Mesenteric fat pad (tissue), 1 donor: ENCODE measurements around the gene ERVH48-1. TPM values are rescaled to one million over a fixed set of nuclear protein-coding genes. Genes with fewer than 3 reads are reported as not detected.
"Not testable (repeated sequence)": the region's sequence is repeated elsewhere in the genome, so short reads cannot be mapped to it uniquely, and the experiment has no call there.

Source experiments
- DNase-seq: peaks from one replicate; pipeline ENCODE4 v3.0.0-alpha.2; 2020; ENCODE audit warnings: low spot score
- microRNA-seq: library from miRNA; unstranded; fragments of <30 nt; microRNA quantifications from one replicate; pipeline ENCODE4 v1.2.0, GENCODE V29; 2020; ENCODE audit warnings: borderline number of aligned reads
- total RNA-seq: library from RNA; stranded (reverse); fragmentation: NEBNext Ultra II Directional; extraction: Animal tissue kit (Norgen Biotek cat#: 25700); gene quantifications from one replicate; pipeline ENCODE4 v1.2.1, GENCODE V29; 2021
- donor health status: DM: yes; HTN: yes; CAD: no.

Gene ERVH48-1
- total RNA-seq, 1 donor from 2014 or later, result not detected

DNA sequence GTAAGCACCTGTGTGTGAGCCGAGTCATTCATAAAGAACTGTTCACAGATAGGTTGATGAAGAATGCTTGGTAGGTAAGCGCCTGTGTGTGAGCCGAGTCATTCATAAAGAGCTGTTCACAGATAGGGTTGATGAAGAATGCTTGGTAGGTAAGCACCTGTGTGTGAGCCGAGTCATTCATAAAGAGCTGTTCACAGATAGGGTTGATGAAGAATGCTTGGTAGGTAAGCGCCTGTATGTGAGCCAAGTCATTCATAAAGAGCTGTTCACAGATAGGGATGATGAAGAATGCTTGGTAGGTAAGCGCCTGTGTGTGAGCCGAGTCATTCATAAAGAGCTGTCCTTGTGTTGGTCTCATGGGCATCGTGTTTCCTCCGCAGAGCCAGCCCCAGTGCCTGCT, 16.9 kb downstream of the ERVH48-1 start:
- not testable (repeated sequence) for DNase-seq

DNA sequence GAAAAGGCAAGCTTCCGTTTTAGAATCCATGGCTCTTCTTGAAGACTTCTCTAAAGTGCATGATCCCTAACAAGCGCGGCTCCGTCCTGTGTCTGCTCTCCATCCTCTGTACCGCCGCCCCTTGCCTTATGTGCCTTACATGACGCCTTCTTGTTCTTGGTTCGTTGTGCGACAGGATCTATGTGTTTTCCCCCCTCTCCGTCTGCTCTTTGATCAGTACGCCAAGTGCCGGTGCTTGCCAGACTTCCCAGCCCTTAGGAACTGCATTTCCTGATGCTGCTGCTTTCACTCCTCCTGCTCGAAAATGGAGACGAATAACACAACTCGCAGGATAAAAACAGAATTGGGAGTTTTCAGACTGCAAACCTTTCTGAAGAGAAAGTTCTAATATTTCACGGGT, 19.2 kb downstream of the ERVH48-1 start:
- no peak for DNase-seq

DNA sequence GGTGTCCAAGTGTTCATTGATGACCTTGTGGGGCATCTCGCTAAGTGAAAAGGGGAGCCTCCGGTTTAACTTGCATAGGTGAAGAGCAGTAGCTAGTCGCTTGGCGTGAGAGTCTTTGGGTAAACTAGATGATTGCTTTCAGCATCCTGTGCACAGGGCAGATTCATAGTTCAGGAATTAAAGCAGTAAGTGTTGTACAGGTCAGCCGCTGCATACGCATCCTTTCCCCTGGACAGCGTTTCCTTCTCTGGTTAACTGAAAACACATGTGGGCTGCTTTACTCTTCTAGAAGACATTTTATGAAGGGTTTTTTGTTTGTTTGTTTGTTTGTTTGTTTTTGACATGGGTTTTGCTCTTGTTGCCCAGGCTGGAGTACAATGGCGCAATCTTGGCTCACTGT, 20.2 kb downstream of the ERVH48-1 start:
- DNase-seq, result no peak

DNA sequence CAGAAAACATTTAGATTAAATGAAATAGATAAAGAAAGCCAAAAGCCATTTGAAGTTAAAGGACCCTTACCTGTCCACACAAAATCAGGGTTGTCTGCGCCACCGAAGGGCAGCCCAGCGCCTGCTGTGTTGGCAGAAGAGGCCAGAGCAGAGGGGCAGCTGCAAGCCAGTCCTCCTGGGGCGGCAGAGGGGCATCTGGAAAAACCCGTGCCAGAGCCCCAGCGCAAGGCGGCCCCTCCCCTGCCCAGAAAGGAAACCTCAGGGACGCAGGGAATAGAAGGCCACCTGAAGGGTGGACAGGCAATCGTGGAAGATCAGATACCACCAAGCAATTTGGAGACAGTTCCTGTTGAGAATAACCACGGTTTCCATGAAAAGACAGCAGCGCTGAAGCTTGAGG, 21.6 kb downstream of the ERVH48-1 start:
- no peak for DNase-seq

DNA sequence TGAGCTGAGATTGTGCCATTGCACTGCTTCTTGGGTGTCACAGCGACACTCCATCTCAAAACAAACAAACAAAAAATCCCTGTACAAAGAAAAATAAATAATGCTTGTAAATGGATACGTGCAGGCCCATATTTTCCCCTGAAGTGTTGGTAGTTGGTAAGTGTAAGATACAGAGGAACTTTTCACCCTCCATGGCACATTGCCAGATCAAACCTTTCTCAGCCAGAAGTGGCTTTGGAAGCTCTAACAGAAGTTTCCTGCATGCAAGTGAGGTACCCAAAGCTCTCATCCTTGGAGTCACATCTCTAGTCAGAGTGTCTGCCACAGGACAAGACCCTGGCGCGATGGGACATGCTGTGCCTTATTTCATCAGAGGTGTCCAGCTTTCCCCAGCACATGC, 25.0 kb downstream of the ERVH48-1 start:
- DNase-seq, result no peak

DNA sequence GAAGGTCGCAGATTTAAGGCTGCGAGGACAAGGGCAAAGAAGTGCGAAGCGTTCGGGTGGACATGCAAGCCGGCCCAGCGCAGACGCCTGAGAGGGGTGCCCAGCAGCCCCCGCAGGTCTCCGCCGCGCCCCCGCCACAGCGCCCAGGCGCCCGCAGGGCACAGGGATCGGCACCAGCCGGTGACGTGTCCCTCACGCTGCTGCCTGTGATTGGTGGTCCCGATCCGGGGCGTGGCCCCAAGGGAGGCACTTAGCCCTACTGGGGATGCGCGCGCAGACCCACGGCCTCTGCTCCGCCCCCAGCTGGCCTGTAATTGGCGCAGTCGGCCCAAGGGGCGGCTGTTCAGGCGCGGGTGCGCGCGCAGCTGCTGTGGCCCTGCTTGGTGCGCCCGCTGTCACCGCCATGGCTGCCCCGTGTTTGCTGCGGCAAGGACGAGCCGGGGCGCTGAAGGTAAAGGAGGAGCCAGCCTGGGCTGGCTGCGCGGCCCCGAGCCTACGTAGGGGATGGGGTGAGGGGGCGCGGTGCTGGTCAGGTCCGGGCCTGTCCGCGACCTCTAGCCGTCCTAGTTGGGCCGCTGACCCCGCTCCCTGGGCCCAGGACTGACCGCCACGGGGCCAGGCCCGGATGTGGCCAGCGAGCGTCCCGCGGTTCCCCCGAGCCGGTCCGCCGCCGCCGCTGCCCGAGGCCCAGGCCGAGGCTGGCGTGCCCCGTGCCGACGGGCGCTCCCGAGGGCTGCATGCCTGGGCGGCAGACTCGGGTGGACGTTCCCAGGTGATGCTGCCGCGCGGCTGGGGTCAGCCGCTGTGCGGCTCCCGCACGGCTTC, 32.3 kb downstream of the ERVH48-1 start, which contains the start of gene NDUFV3:
Gene NDUFV3 (plus strand): TSS at position 379 of the 825 bp plus-strand sequence. CDS start 25 bp downstream, at position 404.
- peak; percentile 100 for DNase-seq

DNA sequence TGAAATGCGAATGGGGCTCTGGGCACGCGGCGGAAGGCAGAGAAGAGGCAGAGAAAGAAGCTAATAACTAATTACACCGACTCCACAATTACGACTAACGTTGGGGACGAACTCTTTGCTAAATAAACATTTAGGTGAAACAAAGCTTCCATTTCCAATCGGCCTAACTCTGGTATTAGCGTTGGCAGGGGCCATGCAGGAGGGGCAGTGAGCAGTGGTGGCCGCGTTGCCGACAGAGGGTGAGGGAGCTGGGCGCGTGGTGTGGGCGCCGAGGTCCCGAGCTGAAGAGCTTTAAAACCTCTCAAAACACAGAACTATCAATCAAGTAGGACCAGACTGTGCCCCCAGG, 32.9 kb downstream of the ERVH48-1 start:
- DNase-seq, result no peak

DNA sequence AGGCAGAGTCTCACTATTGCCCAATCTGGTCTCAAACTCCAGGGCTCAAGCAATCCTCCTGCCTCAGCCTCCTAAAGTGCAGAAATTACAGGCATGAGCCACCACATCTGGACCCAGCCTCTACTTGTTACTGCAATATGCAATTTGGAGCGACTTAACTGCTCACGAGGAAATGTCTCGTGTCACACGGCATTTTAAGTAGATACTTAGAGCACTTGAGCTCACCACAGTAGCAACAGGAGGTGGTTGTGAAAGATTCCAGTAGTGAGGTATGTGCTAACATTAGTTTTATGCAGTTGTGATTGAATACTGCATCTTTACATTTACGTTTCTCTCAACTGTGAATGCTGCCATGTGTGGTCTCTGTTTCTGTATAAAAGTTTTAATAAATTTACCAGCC, 38.1 kb downstream of the ERVH48-1 start:
- no peak for DNase-seq

DNA sequence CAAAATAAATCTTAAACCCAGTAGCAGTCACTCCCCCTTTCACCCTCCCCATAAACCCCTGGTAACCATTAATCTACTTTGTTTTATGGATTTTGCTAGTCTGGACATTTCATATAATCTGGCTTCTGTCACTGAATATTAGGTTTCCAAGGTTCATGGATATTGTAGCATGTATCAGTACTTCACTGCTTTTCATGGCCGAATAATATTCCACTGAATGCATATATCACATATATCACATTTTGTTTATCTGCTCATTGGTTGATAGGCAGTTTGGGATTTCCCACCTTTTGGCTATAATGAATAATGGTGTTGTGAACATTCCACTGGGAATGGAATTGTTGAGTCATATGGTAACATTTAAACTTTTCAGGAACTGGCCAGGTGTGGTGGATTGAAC, 41.5 kb downstream of the ERVH48-1 start:
- no peak for DNase-seq

DNA sequence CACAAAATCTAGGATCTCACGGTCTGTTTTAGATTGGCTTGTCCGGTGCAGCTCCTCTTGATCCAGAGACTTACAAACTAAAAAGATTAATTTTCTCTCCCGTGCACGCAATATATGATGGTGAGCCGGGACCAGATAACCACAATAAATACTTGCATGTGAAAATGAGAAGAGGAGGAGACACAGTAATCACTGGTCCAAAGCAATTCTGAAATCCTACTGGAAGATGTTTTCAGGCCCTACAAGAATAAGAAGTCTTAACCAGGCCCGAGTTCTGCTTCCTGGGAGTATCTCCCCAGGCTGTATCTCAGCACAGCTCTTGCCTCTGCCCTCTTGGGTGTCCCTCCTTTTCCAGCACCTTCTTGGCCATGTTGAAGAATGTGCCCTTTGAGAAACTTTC, 45.1 kb downstream of the ERVH48-1 start:
- DNase-seq, result no peak

DNA sequence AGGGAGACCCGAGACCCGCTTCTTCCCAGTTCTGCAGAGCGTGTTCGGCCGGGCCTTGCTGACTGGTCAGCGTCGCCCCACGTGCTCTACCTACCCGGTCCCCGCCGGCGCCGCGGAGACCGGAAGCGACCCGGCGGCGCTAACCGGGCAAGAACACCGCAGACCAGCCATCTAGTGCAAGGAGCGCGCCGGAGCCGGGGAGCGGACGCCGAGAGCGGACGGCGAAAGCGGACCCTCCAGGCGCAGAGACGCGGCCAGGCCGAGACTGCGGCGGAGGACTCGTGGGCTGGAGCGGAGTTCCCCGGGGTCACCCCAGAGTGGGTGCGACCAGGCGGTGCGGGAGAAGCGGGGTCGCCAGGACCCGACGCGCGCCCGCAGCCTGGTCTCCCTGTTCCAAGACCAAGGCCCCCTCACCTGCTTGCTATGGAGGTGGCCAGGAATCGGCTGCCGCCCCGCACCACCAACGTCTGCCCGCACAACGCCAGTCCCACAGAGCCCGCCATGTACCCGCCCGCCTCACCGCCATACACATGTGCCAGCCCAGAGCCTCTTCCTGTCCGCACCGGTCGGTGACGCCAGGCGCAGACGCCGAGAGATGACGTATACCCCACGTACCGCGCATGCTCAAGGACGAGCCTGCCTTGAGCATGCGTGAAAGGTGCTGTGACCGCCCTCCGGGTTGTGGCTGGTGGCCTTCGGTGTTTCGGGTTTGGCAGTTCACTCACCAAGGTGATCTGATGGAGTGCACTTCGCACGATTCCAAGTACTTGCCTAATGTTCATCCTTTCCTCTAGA, 46.2 kb downstream of the ERVH48-1 start, which contains the start of gene WDR4:
Gene WDR4 (minus strand): TSS at position 547 of the 795 bp plus-strand sequence. CDS start 44 bp downstream, at position 503.
- DNase-seq, result peak; percentile 99

DNA sequence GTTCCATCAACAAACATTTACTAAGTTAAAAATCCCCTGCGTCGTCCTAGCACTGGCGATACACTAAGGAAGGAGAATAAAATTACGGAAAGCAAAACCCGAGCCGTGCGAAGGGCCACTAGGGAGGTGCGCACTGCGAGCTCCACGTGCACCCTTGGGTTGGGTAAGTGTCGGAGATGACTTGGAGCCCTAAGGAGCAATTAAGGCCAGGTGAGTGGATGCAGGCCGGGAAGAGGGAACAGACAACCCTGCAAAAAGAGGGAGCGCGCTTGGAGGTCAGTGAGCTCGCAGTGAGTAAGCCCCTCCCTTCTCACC, 46.8 kb downstream of the ERVH48-1 start:
- no peak for DNase-seq

DNA sequence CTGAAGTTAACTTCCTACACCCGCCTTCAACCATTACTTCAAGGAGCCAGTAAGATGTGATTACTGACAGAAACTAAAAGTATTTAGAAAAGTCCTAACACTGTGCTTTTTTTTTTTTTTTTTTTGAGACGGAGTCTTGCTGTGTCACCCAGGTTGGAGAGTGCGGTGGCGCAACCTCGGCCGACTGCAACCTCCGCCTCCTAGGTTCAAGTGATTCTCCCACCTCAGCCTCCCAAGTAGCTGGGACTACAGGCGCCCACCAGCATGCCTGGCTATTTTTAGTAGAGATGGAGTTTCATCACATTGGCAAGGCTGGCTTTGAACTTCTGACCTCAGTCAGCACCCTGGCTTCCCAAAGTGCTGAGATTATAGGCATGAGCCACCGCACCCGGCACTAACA, 49.6 kb downstream of the ERVH48-1 start:
- DNase-seq, result not testable (repeated sequence)

DNA sequence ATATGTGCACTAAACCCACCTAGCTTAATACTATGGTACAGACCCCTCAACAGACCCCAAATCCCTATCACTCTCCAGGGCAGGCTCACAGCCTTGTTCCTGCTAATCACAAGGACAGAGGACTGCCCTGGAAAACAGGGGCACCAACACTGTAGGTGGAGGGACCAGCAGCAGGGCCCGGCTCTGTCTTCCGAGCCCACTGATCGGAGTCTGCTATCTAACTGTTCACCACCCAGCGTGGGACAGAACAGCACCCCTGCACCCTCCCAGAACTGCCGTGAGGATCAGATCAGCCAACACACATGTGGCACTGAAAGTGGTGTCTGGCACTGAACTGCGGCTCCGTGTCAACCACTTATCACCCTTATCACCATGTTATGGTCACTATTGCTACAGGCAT, 52.3 kb downstream of the ERVH48-1 start:
- DNase-seq, result no peak

DNA sequence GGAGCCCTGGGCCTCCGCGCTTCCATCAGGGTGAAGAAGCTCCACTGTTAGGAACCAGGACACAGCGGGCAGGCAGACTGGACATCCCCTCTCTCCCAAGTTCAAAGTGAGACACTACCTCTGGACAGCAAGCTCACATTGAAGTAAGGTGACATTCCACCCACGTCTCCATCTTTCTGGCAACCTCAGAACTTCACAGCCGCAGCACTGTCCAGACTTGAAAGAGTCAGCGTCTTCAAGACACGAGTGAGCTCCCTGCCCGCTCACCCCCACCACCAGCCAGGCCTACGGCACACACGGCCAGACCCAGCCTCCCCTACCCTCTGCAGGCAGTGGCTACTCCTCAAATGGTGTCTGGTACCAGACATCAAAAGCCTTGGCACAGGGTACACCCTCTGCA, 57.2 kb downstream of the ERVH48-1 start:
- DNase-seq, result no peak

Small RNAs within 50 kb of the gene (microRNA-seq; reads per million reads assigned to microRNA genes)
- gene MIR5692B, result not detected

Other genes with a start within 250 kb of the ERVH48-1 start
- gene WDR4, start 46.1 kb downstream of the ERVH48-1 start, total RNA-seq, result 18.6 TPM
- 40.8 TPM for gene NDUFV3, start 32.3 kb downstream of the ERVH48-1 start, total RNA-seq
- 18.1 TPM for gene PKNOX1, start 48.9 kb upstream of the ERVH48-1 start, total RNA-seq
- gene CBS, start 150.2 kb upstream of the ERVH48-1 start, total RNA-seq, result 12.2 TPM
- 24.1 TPM for gene U2AF1, start 181.9 kb upstream of the ERVH48-1 start, total RNA-seq
- gene CRYAA, start 243.4 kb upstream of the ERVH48-1 start, total RNA-seq, result not detected